WTC11 (cell line): ENCODE data around the gene ZSCAN4. TPM values are rescaled to one million over a fixed set of nuclear protein-coding genes. Genes with fewer than 3 reads are reported as not detected.

Experiments
- ATF3 ChIP-seq: sonication (generic); formaldehyde crosslinking; conservative IDR thresholded peaks from 2 replicates; pipeline ENCODE4 v1.8.1; 2022; ENCODE audit warnings: mild to moderate bottlenecking, missing genetic modification reagents
- CBFB ChIP-seq: sonication (generic); formaldehyde crosslinking; IDR thresholded peaks from 2 replicates; pipeline ENCODE4 v1.8.1; 2022; ENCODE audit warnings: mild to moderate bottlenecking, low read depth, missing genetic modification reagents
- CREB1 ChIP-seq: sonication (generic); formaldehyde crosslinking; IDR thresholded peaks from 2 replicates; pipeline ENCODE4 v1.8.0; 2023; ENCODE audit warnings: mild to moderate bottlenecking, missing genetic modification reagents
- E2F1 ChIP-seq: sonication (generic); formaldehyde crosslinking; IDR thresholded peaks from 2 replicates; pipeline ENCODE4 v1.8.0; 2022; ENCODE audit warnings: mild to moderate bottlenecking, missing genetic modification reagents
- E2F4 ChIP-seq: sonication (generic); formaldehyde crosslinking; IDR thresholded peaks from 2 replicates; pipeline ENCODE4 v1.8.1; 2022; ENCODE audit warnings: low read depth, mild to moderate bottlenecking, moderate library complexity, missing genetic modification reagents, borderline replicate concordance
- E2F5 ChIP-seq: sonication (generic); formaldehyde crosslinking; IDR thresholded peaks from 2 replicates; pipeline ENCODE4 v1.8.1; 2022; ENCODE audit warnings: mild to moderate bottlenecking, moderate library complexity, missing genetic modification reagents
- ELF4 ChIP-seq: sonication (generic); formaldehyde crosslinking; IDR thresholded peaks from 2 replicates; pipeline ENCODE4 v1.8.1; 2022; ENCODE audit warnings: low read depth, mild to moderate bottlenecking, moderate library complexity, missing genetic modification reagents
- ESRRA ChIP-seq: sonication (generic); formaldehyde crosslinking; IDR thresholded peaks from 2 replicates; pipeline ENCODE4 v1.8.1; 2022; ENCODE audit warnings: mild to moderate bottlenecking, missing genetic modification reagents, borderline replicate concordance
- FOXJ3 ChIP-seq: sonication (generic); formaldehyde crosslinking; IDR thresholded peaks from 2 replicates; pipeline ENCODE4 v1.9.0; 2021; ENCODE audit warnings: missing genetic modification reagents, mild to moderate bottlenecking, borderline replicate concordance
- FOXK1 ChIP-seq: sonication (generic); formaldehyde crosslinking; IDR thresholded peaks from 2 replicates; pipeline ENCODE4 v1.8.0; 2022; ENCODE audit warnings: mild to moderate bottlenecking, moderate library complexity, missing genetic modification reagents
- GABPB1 ChIP-seq: sonication (generic); formaldehyde crosslinking; IDR thresholded peaks from 2 replicates; pipeline ENCODE4 v1.8.1; 2023; ENCODE audit warnings: mild to moderate bottlenecking, missing genetic modification reagents
- HMGXB4 ChIP-seq: sonication (generic); formaldehyde crosslinking; IDR thresholded peaks from 2 replicates; pipeline ENCODE4 v1.8.1; 2023; ENCODE audit warnings: mild to moderate bottlenecking, moderate library complexity, missing genetic modification reagents
- IRF1 ChIP-seq: sonication (generic); formaldehyde crosslinking; IDR thresholded peaks from 2 replicates; pipeline ENCODE4 v1.8.0; 2023; ENCODE audit warnings: missing genetic modification reagents
- MAX ChIP-seq: sonication (generic); formaldehyde crosslinking; IDR thresholded peaks from 2 replicates; pipeline ENCODE4 v1.8.0; 2022; ENCODE audit warnings: mild to moderate bottlenecking, missing genetic modification reagents
- MLX ChIP-seq: sonication (generic); formaldehyde crosslinking; IDR thresholded peaks from 2 replicates; pipeline ENCODE4 v1.8.1; 2023; ENCODE audit warnings: mild to moderate bottlenecking, missing genetic modification reagents, moderate library complexity
- MYBL2 ChIP-seq: sonication (generic); formaldehyde crosslinking; IDR thresholded peaks from 2 replicates; pipeline ENCODE4 v1.8.1; 2023; ENCODE audit warnings: mild to moderate bottlenecking, moderate library complexity, missing genetic modification reagents
- NFE2L1 ChIP-seq: sonication (generic); formaldehyde crosslinking; IDR thresholded peaks from 2 replicates; pipeline ENCODE4 v1.8.1; 2023; ENCODE audit warnings: missing genetic modification reagents
- NR2C2 ChIP-seq: sonication (generic); formaldehyde crosslinking; IDR thresholded peaks from 2 replicates; pipeline ENCODE4 v1.8.0; 2022; ENCODE audit warnings: mild to moderate bottlenecking, missing genetic modification reagents
- PRRX2 ChIP-seq: fragments of 250-450 bp; sonication (Bioruptor Pico); IDR thresholded peaks from 2 replicates; pipeline ENCODE4 v1.8.0; 2021; ENCODE audit warnings: mild to moderate bottlenecking
- SMAD4 ChIP-seq: sonication (generic); formaldehyde crosslinking; IDR thresholded peaks from 2 replicates; pipeline ENCODE4 v1.8.0; 2022; ENCODE audit warnings: mild to moderate bottlenecking, missing genetic modification reagents
- TCF7 ChIP-seq: sonication (generic); formaldehyde crosslinking; IDR thresholded peaks from 2 replicates; pipeline ENCODE4 v1.8.0; 2022; ENCODE audit warnings: mild to moderate bottlenecking, low read depth, missing genetic modification reagents, moderate library complexity
- USF2 ChIP-seq: sonication (generic); formaldehyde crosslinking; IDR thresholded peaks from 2 replicates; pipeline ENCODE4 v1.8.1; 2023; ENCODE audit warnings: mild to moderate bottlenecking, missing genetic modification reagents, moderate library complexity
- ZNF121 ChIP-seq: sonication (generic); formaldehyde crosslinking; IDR thresholded peaks from 2 replicates; pipeline ENCODE4 v1.8.0; 2023; ENCODE audit warnings: missing genetic modification reagents
- ZNF219 ChIP-seq: sonication (generic); formaldehyde crosslinking; IDR thresholded peaks from 2 replicates; pipeline ENCODE4 v1.8.0; 2023; ENCODE audit warnings: missing genetic modification reagents, mild to moderate bottlenecking, borderline replicate concordance
- ZNF416 ChIP-seq: fragments of 250-450 bp; sonication (Bioruptor Pico); IDR thresholded peaks from 2 replicates; pipeline ENCODE4 v1.9.0; 2021; ENCODE audit warnings: mild to moderate bottlenecking, inconsistent platforms
- ZNF532 ChIP-seq: fragments of 250-450 bp; sonication (Bioruptor Pico); IDR thresholded peaks from 2 replicates; pipeline ENCODE4 v1.9.0; 2021; ENCODE audit warnings: mild to moderate bottlenecking, borderline replicate concordance
- total RNA-seq: library from RNA; stranded (reverse); gene quantifications from 3 replicates; pipeline ENCODE4 v1.2.3, GENCODE V29; 2021

The ZSCAN4 gene
- total RNA-seq, 1 experiment from 2014 or later: 0.13 TPM

- TF ChIP-seq ATF3 (no peak), ZNF532 (CRISPR knock-in tag) (no peak), MAX (CRISPR knock-in tag) (peak; percentile 29), PRRX2 (CRISPR knock-in tag) (no peak), ESRRA (CRISPR knock-in tag) (peak; percentile 59; the same call in 1 of the 2 replicates), MYBL2 (no peak; the same call in 1 of the 2 replicates), NFE2L1 (CRISPR knock-in tag) (no peak), CBFB (CRISPR knock-in tag) (0 out of 2 replicates have a peak, but pooled peaks have one; percentile 47), IRF1 (CRISPR knock-in tag) (no peak), ZNF219 (CRISPR knock-in tag) (no peak), TCF7 (CRISPR knock-in tag) (no peak), USF2 (peak; percentile 33; the same call in 1 of the 2 replicates), NR2C2 (CRISPR knock-in tag) (no peak), MLX (CRISPR knock-in tag) (no peak), GABPB1 (CRISPR knock-in tag) (no peak), E2F4 (0 out of 2 replicates have a peak, but pooled peaks have one; percentile 60), E2F5 (CRISPR knock-in tag) (no peak; the same call in 1 of the 2 replicates), FOXK1 (CRISPR knock-in tag) (no peak), ELF4 (CRISPR knock-in tag) (no peak), ZNF416 (CRISPR knock-in tag) (no peak), HMGXB4 (CRISPR knock-in tag) (peak; percentile 64), SMAD4 (no peak), E2F1 (CRISPR knock-in tag) (no peak), FOXJ3 (CRISPR knock-in tag) (no peak), CREB1 (CRISPR knock-in tag) (0 out of 2 replicates have a peak, but pooled peaks have one; percentile 27), ZNF121 (CRISPR knock-in tag) (0 out of 2 replicates have a peak, but pooled peaks have one; percentile 12)
Observed at GRCh38 chr19:57664269-57665127, 4.2 kb upstream of the ZSCAN4 start (continued).
